B cell (primary cell): ENCODE results near the gene SMC6. TPM values are rescaled to one million over a fixed set of nuclear protein-coding genes. Genes with fewer than 3 reads are reported as not detected.

Experiments
- ATAC-seq: fragments of 200-7000 bp; cut with Tn5 transposase; one replicate; pipeline ENCODE4 v1.10.0; 2021; ENCODE audit warnings: low read depth, mild to moderate bottlenecking, moderate number of reproducible peaks, moderate library complexity
- CTCF ChIA-PET: fragments of 350-600 bp; sonication (Branson Sonifier 250); formaldehyde crosslinking; loops from one replicate; lab custom pipeline; 2021; ENCODE audit warnings: antibody characterized with exemption, inconsistent platforms; lab: Charles Lee
- POLR2A ChIA-PET: fragments of 350-600 bp; sonication (Branson Sonifier 250); formaldehyde crosslinking; loops from one replicate; lab custom pipeline; 2021; ENCODE audit warnings: antibody characterized with exemption; lab: Charles Lee
- DNase-seq: peaks from one replicate; pipeline ENCODE4 v3.0.0; 2013
- H2AFZ ChIP-seq: 2 replicates; pipeline ENCODE4 v1.6.1; 2012; ENCODE audit warnings: mild to moderate bottlenecking, low read depth, low read length; ENCODE audit not compliant: insufficient read depth, poor library complexity, severe bottlenecking
- H3K27ac ChIP-seq, 2 donors: 1 replicate in 1 of 2; 2 replicates in 1 of 2; pipeline ENCODE4 v1.5.1; 2012 to 2013; ENCODE audit warnings: low read length in 2 of 2, mild to moderate bottlenecking in 2 of 2, moderate library complexity in 1 of 2
- H3K27me3 ChIP-seq, 4 experiments: fragments of 200-600 bp in 1 of 4; sonication (generic) in 1 of 4; replicated peaks in 1 of 4; 1 replicate in 2 of 4; 2 replicates in 2 of 4; pipeline versions ENCODE4 v1.6.1 to v1.7.0; 2013 to 2016; ENCODE audit warnings: low read length in 3 of 4, mild to moderate bottlenecking in 2 of 4, mixed read lengths in 1 of 4, moderate library complexity in 1 of 4; ENCODE audit not compliant: insufficient read depth in 4 of 4, control insufficient read depth in 3 of 4; ENCODE audit errors: control extremely low read depth in 1 of 4
- H3K36me3 ChIP-seq, 2 experiments: replicated peaks in 1 of 2; 1 replicate in 1 of 2; 2 replicates in 1 of 2; pipeline versions ENCODE4 v1.6.1 to v1.7.1; 2013; ENCODE audit warnings: low read length in 1 of 2; ENCODE audit not compliant: insufficient read depth in 2 of 2, control insufficient read depth in 1 of 2; ENCODE audit errors: control extremely low read depth in 1 of 2, extremely low read depth in 1 of 2
- H3K4me1 ChIP-seq, 2 donors: fragments of 200-600 bp in 1 of 2; sonication (generic) in 1 of 2; 1 replicate in 1 of 2; 2 replicates in 1 of 2; pipeline versions ENCODE4 v1.5.1 to v1.6.1; 2013 to 2017; ENCODE audit warnings: low read length in 2 of 2; ENCODE audit not compliant: control insufficient read depth in 2 of 2, insufficient read depth in 2 of 2
- H3K4me2 ChIP-seq: replicated peaks from 2 replicates; pipeline ENCODE3; 2012; ENCODE audit warnings: mild to moderate bottlenecking, low read depth, low read length; ENCODE audit not compliant: poor library complexity, severe bottlenecking
- H3K4me3 ChIP-seq, 5 experiments: fragments of 200-600 bp in 1 of 5; sonication (generic) in 1 of 5; 1 replicate in 3 of 5; 2 replicates in 2 of 5; pipeline versions ENCODE4 v1.5.1 to v1.7.0; 2011 to 2016; ENCODE audit warnings: low read length in 4 of 5, mild to moderate bottlenecking in 4 of 5, low read depth in 2 of 5, control low read depth in 1 of 5, moderate library complexity in 1 of 5; ENCODE audit not compliant: insufficient read depth in 1 of 5; ENCODE audit errors: control extremely low read depth in 1 of 5, extremely low read depth in 1 of 5
- H3K79me2 ChIP-seq: fragments of 200-600 bp; sonication (generic); one replicate; pipeline ENCODE4 v1.6.0; 2016; ENCODE audit warnings: low read length; ENCODE audit not compliant: control insufficient read depth, insufficient read depth
- H3K9ac ChIP-seq: fragments of 200-600 bp; sonication (generic); 2 replicates; pipeline ENCODE4 v1.6.1; 2017; ENCODE audit warnings: mild to moderate bottlenecking, low read length, moderate library complexity
- H3K9me3 ChIP-seq, 3 donors: one replicate each; pipeline versions ENCODE4 v1.6.1 to v1.7.1; 2013; ENCODE audit warnings: low read length in 2 of 3; ENCODE audit not compliant: control insufficient read depth in 2 of 3, insufficient read depth in 1 of 3; ENCODE audit errors: control extremely low read depth in 1 of 3
- H4K20me1 ChIP-seq: 2 replicates; pipeline ENCODE4 v1.6.0; 2012; ENCODE audit warnings: mild to moderate bottlenecking, low read length; ENCODE audit not compliant: insufficient read depth, control insufficient read depth, poor library complexity, severe bottlenecking
- H3K27ac Mint-ChIP-seq: one replicate; pipeline ENCODE4 v1.8.0; 2021; ENCODE audit warnings: mixed read lengths
- H3K27me3 Mint-ChIP-seq: one replicate; pipeline ENCODE4 v1.8.0; 2021; ENCODE audit warnings: mixed read lengths
- H3K4me1 Mint-ChIP-seq: one replicate; pipeline ENCODE4 v1.8.0; 2021; ENCODE audit warnings: mixed read lengths
- H3K4me3 Mint-ChIP-seq: one replicate; pipeline ENCODE4 v1.8.0; 2021; ENCODE audit warnings: mixed read lengths
- H3K9me3 Mint-ChIP-seq: one replicate; pipeline ENCODE4 v1.8.0; 2022; ENCODE audit warnings: mixed read lengths; ENCODE audit not compliant: insufficient read depth
- CTCF ChIP-seq: fragments of 200-600 bp; IDR thresholded peaks from one replicate; pipeline ENCODE4 v1.8.0; 2022; ENCODE audit warnings: antibody characterized with exemption, mild to moderate bottlenecking
- EZH2 ChIP-seq: IDR thresholded peaks from 2 replicates; pipeline ENCODE4 v1.6.1; 2012; ENCODE audit warnings: borderline replicate concordance, low read depth, mild to moderate bottlenecking, moderate library complexity, low read length; ENCODE audit not compliant: insufficient read depth, poor library complexity, severe bottlenecking
- WGBS: methylation state at CpG from one replicate; pipeline ENCODE4 v1.1.5; 2013; ENCODE audit warnings: missing lambda C conversion rate; ENCODE audit not compliant: insufficient coverage; 5-methylcytosine and 5-hydroxymethylcytosine counted together
- intact Hi-C: fragments of 100-400 bp; cut with micrococcal nuclease; formaldehyde crosslinking; loops from one replicate; pipeline ENCODE4 v1.10.0; 2022
- polyA plus RNA-seq: library from polyadenylated mRNA; depleted of rRNA; stranded (reverse); fragments of >200 nt; gene quantifications from 2 replicates; pipeline ENCODE4 v1.2.3, GENCODE V29; 2012
- total RNA-seq, 2 donors: library from RNA; stranded (reverse); fragments of 120-200 nt in 1 of 2; gene quantifications; 1 replicate in 1 of 2; 2 replicates in 1 of 2; pipeline versions ENCODE4 v1.2.3 to v1.2.4, GENCODE V29; 2013 to 2022

Gene SMC6
- total and polyA plus RNA-seq, 2 donors (not counting 1 experiment from before 2014, with no cell fraction given): 27.2 to 111 TPM

- Histone ChIP-seq H3K79me2 (peaks cover 16% of the 10 kb centered on the region), H3K9ac (no peak overlapping the region), H3K4me3 (no peak overlapping the region), H3K4me1 (no peaks in the 10 kb centered on the region), H4K20me1 (no peaks in the 10 kb centered on the region), H3K36me3 (peaks cover 18 to 57% of the 10 kb centered on the region in 2 experiments), H3K27me3 (no peaks in the 10 kb centered on the region), H3K9me3 (no peaks in the 10 kb centered on the region), H3K27ac (no peak overlapping the region), H3K4me2 (no peak overlapping the region), H2AFZ (no peak overlapping the region)
- TF ChIP-seq CTCF (no peak), EZH2 (no peak)
- DNase-seq (no peak), ATAC-seq (no peak)
- ChIA-PET CTCF (no interaction called here), POLR2A (no interaction called here)
- H3K9me3 Mint-ChIP-seq: no peaks in the 10 kb centered on the region
- 100% methylated on average over 2 of the region's 7 CpGs for WGBS
- H3K4me1 Mint-ChIP-seq: no peaks in the 10 kb centered on the region
- H3K27ac Mint-ChIP-seq: no peak overlapping the region
- no peak overlapping the region for H3K4me3 Mint-ChIP-seq
- H3K27me3 Mint-ChIP-seq: no peaks in the 10 kb centered on the region
- intact Hi-C loops: no loop called here
Observed at GRCh38 chr2:17690776-17691175, 62.8 kb downstream of the SMC6 start.

- Histone ChIP-seq H3K9ac (no peak overlapping the region), H3K4me1 (no peaks in the 10 kb centered on the region), H2AFZ (no peak overlapping the region), H3K4me3 (no peak overlapping the region), H3K36me3 (peaks cover 17 to 51% of the 10 kb centered on the region in 2 experiments), H3K79me2 (peaks cover 16% of the 10 kb centered on the region), H4K20me1 (no peaks in the 10 kb centered on the region), H3K27me3 (no peaks in the 10 kb centered on the region), H3K4me2 (no peak overlapping the region), H3K9me3 (no peaks in the 10 kb centered on the region), H3K27ac (no peak overlapping the region)
- no peak for TF ChIP-seq CTCF
- TF ChIP-seq EZH2: no peak
- no CpG with 5 or more reads among the region's 6 CpGs for WGBS
- H3K27ac Mint-ChIP-seq: no peak overlapping the region
- ChIA-PET POLR2A (no interaction called here), CTCF (no interaction called here)
- intact Hi-C loops: no loop called here
- H3K4me1 Mint-ChIP-seq: no peaks in the 10 kb centered on the region
- H3K27me3 Mint-ChIP-seq: no peaks in the 10 kb centered on the region
- no peak for ATAC-seq
- no peaks in the 10 kb centered on the region for H3K9me3 Mint-ChIP-seq
- no peak overlapping the region for H3K4me3 Mint-ChIP-seq
- no peak for DNase-seq
Observed at GRCh38 chr2:17689010-17689409, 64.6 kb downstream of the SMC6 start.
